B cell (primary cell): ENCODE results near the gene DIP2B. TPM values are rescaled to one million over a fixed set of nuclear protein-coding genes. Genes with fewer than 3 reads are reported as not detected.

ENCODE experiments used
- ATAC-seq: fragments of 200-7000 bp; cut with Tn5 transposase; one replicate; pipeline ENCODE4 v1.10.0; 2021; ENCODE audit warnings: low read depth, mild to moderate bottlenecking, moderate number of reproducible peaks, moderate library complexity
- CTCF ChIA-PET: fragments of 350-600 bp; sonication (Branson Sonifier 250); formaldehyde crosslinking; loops from one replicate; lab custom pipeline; 2021; ENCODE audit warnings: antibody characterized with exemption, inconsistent platforms; lab: Charles Lee
- POLR2A ChIA-PET: fragments of 350-600 bp; sonication (Branson Sonifier 250); formaldehyde crosslinking; loops from one replicate; lab custom pipeline; 2021; ENCODE audit warnings: antibody characterized with exemption; lab: Charles Lee
- DNase-seq: peaks from one replicate; pipeline ENCODE4 v3.0.0; 2013
- H2AFZ ChIP-seq: 2 replicates; pipeline ENCODE4 v1.6.1; 2012; ENCODE audit warnings: mild to moderate bottlenecking, low read depth, low read length; ENCODE audit not compliant: insufficient read depth, poor library complexity, severe bottlenecking
- H3K27ac ChIP-seq, 2 donors: 1 replicate in 1 of 2; 2 replicates in 1 of 2; pipeline ENCODE4 v1.5.1; 2012 to 2013; ENCODE audit warnings: low read length in 2 of 2, mild to moderate bottlenecking in 2 of 2, moderate library complexity in 1 of 2
- H3K27me3 ChIP-seq, 4 experiments: fragments of 200-600 bp in 1 of 4; sonication (generic) in 1 of 4; replicated peaks in 1 of 4; 1 replicate in 2 of 4; 2 replicates in 2 of 4; pipeline versions ENCODE4 v1.6.1 to v1.7.0; 2013 to 2016; ENCODE audit warnings: low read length in 3 of 4, mild to moderate bottlenecking in 2 of 4, mixed read lengths in 1 of 4, moderate library complexity in 1 of 4; ENCODE audit not compliant: insufficient read depth in 4 of 4, control insufficient read depth in 3 of 4; ENCODE audit errors: control extremely low read depth in 1 of 4
- H3K36me3 ChIP-seq, 2 experiments: replicated peaks in 1 of 2; 1 replicate in 1 of 2; 2 replicates in 1 of 2; pipeline versions ENCODE4 v1.6.1 to v1.7.1; 2013; ENCODE audit warnings: low read length in 1 of 2; ENCODE audit not compliant: insufficient read depth in 2 of 2, control insufficient read depth in 1 of 2; ENCODE audit errors: control extremely low read depth in 1 of 2, extremely low read depth in 1 of 2
- H3K4me1 ChIP-seq, 2 donors: fragments of 200-600 bp in 1 of 2; sonication (generic) in 1 of 2; 1 replicate in 1 of 2; 2 replicates in 1 of 2; pipeline versions ENCODE4 v1.5.1 to v1.6.1; 2013 to 2017; ENCODE audit warnings: low read length in 2 of 2; ENCODE audit not compliant: control insufficient read depth in 2 of 2, insufficient read depth in 2 of 2
- H3K4me2 ChIP-seq: replicated peaks from 2 replicates; pipeline ENCODE3; 2012; ENCODE audit warnings: mild to moderate bottlenecking, low read depth, low read length; ENCODE audit not compliant: poor library complexity, severe bottlenecking
- H3K4me3 ChIP-seq, 5 experiments: fragments of 200-600 bp in 1 of 5; sonication (generic) in 1 of 5; 1 replicate in 3 of 5; 2 replicates in 2 of 5; pipeline versions ENCODE4 v1.5.1 to v1.7.0; 2011 to 2016; ENCODE audit warnings: low read length in 4 of 5, mild to moderate bottlenecking in 4 of 5, low read depth in 2 of 5, control low read depth in 1 of 5, moderate library complexity in 1 of 5; ENCODE audit not compliant: insufficient read depth in 1 of 5; ENCODE audit errors: control extremely low read depth in 1 of 5, extremely low read depth in 1 of 5
- H3K79me2 ChIP-seq: fragments of 200-600 bp; sonication (generic); one replicate; pipeline ENCODE4 v1.6.0; 2016; ENCODE audit warnings: low read length; ENCODE audit not compliant: control insufficient read depth, insufficient read depth
- H3K9ac ChIP-seq: fragments of 200-600 bp; sonication (generic); 2 replicates; pipeline ENCODE4 v1.6.1; 2017; ENCODE audit warnings: mild to moderate bottlenecking, low read length, moderate library complexity
- H3K9me3 ChIP-seq, 3 donors: one replicate each; pipeline versions ENCODE4 v1.6.1 to v1.7.1; 2013; ENCODE audit warnings: low read length in 2 of 3; ENCODE audit not compliant: control insufficient read depth in 2 of 3, insufficient read depth in 1 of 3; ENCODE audit errors: control extremely low read depth in 1 of 3
- H4K20me1 ChIP-seq: 2 replicates; pipeline ENCODE4 v1.6.0; 2012; ENCODE audit warnings: mild to moderate bottlenecking, low read length; ENCODE audit not compliant: insufficient read depth, control insufficient read depth, poor library complexity, severe bottlenecking
- H3K27ac Mint-ChIP-seq: one replicate; pipeline ENCODE4 v1.8.0; 2021; ENCODE audit warnings: mixed read lengths
- H3K27me3 Mint-ChIP-seq: one replicate; pipeline ENCODE4 v1.8.0; 2021; ENCODE audit warnings: mixed read lengths
- H3K4me1 Mint-ChIP-seq: one replicate; pipeline ENCODE4 v1.8.0; 2021; ENCODE audit warnings: mixed read lengths
- H3K4me3 Mint-ChIP-seq: one replicate; pipeline ENCODE4 v1.8.0; 2021; ENCODE audit warnings: mixed read lengths
- H3K9me3 Mint-ChIP-seq: one replicate; pipeline ENCODE4 v1.8.0; 2022; ENCODE audit warnings: mixed read lengths; ENCODE audit not compliant: insufficient read depth
- CTCF ChIP-seq: fragments of 200-600 bp; IDR thresholded peaks from one replicate; pipeline ENCODE4 v1.8.0; 2022; ENCODE audit warnings: antibody characterized with exemption, mild to moderate bottlenecking
- EZH2 ChIP-seq: IDR thresholded peaks from 2 replicates; pipeline ENCODE4 v1.6.1; 2012; ENCODE audit warnings: borderline replicate concordance, low read depth, mild to moderate bottlenecking, moderate library complexity, low read length; ENCODE audit not compliant: insufficient read depth, poor library complexity, severe bottlenecking
- WGBS: methylation state at CpG from one replicate; pipeline ENCODE4 v1.1.5; 2013; ENCODE audit warnings: missing lambda C conversion rate; ENCODE audit not compliant: insufficient coverage; 5-methylcytosine and 5-hydroxymethylcytosine counted together
- intact Hi-C: fragments of 100-400 bp; cut with micrococcal nuclease; formaldehyde crosslinking; loops from one replicate; pipeline ENCODE4 v1.10.0; 2022
- polyA plus RNA-seq: library from polyadenylated mRNA; depleted of rRNA; stranded (reverse); fragments of >200 nt; gene quantifications from 2 replicates; pipeline ENCODE4 v1.2.3, GENCODE V29; 2012
- total RNA-seq, 2 donors: library from RNA; stranded (reverse); fragments of 120-200 nt in 1 of 2; gene quantifications; 1 replicate in 1 of 2; 2 replicates in 1 of 2; pipeline versions ENCODE4 v1.2.3 to v1.2.4, GENCODE V29; 2013 to 2022

Gene DIP2B
- total and polyA plus RNA-seq, 2 donors (not counting 1 experiment from before 2014, with no cell fraction given), result 16.4 to 38.8 TPM

GRCh38 chr12:50776749-50777728, 272.3 kb downstream of the DIP2B start:
- Mint-ChIP-seq H3K4me3 (no peak overlapping the region), H3K27ac (no peak overlapping the region), H3K4me1 (peaks cover 9% of the 10 kb centered on the region), H3K9me3 (peaks cover 6% of the 10 kb centered on the region), H3K27me3 (no peaks in the 10 kb centered on the region)
- no peak for DNase-seq
- WGBS, result no CpG with 5 or more reads among the region's 9 CpGs
- peaks cover 0 to 3% (median 0%) of the 10 kb centered on the region in 3 donors for H3K9me3 ChIP-seq
- TF ChIP-seq EZH2 (no peak), CTCF (no peak)
- ChIA-PET CTCF (interaction anchor here (0.7 to 1.3 kb wide), 2 partner anchors 11 to 515 kb away, joined by 3 to 4 read pairs; no protein-coding TSS in a partner anchor), POLR2A (no interaction called here)
- no peak overlapping the region for H2AFZ ChIP-seq
- no peak overlapping the region for H3K9ac ChIP-seq
- no peak overlapping the region for H3K27ac ChIP-seq
- H3K79me2 ChIP-seq, result peaks cover 88% of the 10 kb centered on the region
- H3K27me3 ChIP-seq, result no peaks in the 10 kb centered on the region
- no peak for ATAC-seq
- H3K36me3 ChIP-seq, result peaks cover 4 to 5% of the 10 kb centered on the region in 2 experiments
- H3K4me2 ChIP-seq, result no peak overlapping the region
- no peaks in the 10 kb centered on the region for H3K4me1 ChIP-seq
- no peak overlapping the region for H3K4me3 ChIP-seq
- intact Hi-C loops, result no loop called here
- peaks cover 39% of the 10 kb centered on the region for H4K20me1 ChIP-seq
